ENCODE results near the gene ABCA8.
"Not testable (repeated sequence)": the region's sequence is repeated elsewhere in the genome, so short reads cannot be mapped to it uniquely, and the experiment has no call there.

Gene ABCA8

GRCh38 chr17:68824185-68824584, 131.0 kb downstream of the ABCA8 start:
- not testable (repeated sequence) for DNase-seq (ENCODE audit: low read depth in 2 of 2)

DNA sequence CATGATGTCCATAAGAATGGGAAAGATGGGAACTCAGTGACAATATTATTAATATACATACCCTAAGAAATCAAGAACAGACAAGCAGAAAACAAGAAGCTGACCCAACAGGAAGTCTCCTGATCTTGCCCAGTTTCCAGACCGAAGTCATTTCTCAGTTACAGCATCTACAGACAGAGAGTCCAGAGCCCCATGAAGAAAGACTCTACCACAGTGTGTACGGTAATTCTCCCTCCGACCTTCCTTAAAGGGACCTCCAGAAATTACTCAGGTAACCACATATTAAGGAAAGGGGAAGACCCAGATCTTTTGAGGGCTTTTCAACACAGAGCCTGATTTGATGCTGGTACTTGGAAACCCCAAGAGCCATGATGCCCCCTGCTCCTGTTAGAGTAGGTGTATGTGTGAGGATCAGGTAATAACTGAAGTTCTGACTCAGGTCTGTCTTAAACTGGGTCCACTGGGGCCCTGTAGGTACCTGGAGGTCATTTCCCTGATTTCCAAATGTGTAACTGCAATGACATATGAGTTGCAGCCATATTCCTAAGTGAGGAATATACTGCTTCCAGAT, 132.4 kb downstream of the ABCA8 start:
- DNase-seq (ENCODE audit: low read depth in 2 of 2) = no peak

DNA sequence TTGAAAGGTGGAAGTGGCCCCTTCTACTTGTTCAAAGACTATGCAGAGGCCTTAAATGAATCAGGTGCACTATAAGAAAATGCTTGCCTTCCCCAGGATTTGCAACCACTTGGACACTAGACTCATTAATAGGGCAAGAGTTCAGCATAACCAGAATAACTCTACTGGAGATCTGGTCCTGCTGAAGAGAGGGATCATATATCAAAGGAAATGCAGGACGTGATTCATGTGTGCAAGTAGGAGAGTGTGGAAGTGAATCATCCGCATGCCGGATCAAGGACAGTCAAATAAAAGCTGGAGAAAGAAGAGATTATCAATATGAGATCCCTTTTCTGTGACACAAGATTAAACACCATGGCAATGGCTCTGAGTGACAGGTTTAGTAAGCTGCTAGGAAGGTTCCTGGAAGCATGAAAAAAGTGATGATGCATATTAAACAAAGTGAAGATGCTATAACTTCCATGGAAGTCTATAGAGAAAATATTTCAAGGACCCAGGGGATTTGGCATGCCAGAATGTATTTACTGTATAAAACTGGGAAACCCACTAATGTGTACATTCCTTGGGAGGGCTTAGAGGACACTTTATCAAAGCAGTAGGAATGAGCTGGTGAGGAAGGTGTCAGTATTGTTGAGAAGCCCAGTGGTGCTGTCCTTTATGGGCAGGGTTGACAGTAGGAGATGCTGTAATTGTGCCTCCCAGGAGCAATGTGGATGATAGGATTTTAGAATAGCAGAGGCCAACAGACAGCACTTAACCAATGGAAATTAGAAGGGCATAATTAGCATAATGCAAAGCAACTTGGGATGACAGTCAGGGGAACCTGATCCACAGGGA, 133.1 kb downstream of the ABCA8 start:
- no peak for DNase-seq (ENCODE audit: low read depth in 2 of 2)

DNA sequence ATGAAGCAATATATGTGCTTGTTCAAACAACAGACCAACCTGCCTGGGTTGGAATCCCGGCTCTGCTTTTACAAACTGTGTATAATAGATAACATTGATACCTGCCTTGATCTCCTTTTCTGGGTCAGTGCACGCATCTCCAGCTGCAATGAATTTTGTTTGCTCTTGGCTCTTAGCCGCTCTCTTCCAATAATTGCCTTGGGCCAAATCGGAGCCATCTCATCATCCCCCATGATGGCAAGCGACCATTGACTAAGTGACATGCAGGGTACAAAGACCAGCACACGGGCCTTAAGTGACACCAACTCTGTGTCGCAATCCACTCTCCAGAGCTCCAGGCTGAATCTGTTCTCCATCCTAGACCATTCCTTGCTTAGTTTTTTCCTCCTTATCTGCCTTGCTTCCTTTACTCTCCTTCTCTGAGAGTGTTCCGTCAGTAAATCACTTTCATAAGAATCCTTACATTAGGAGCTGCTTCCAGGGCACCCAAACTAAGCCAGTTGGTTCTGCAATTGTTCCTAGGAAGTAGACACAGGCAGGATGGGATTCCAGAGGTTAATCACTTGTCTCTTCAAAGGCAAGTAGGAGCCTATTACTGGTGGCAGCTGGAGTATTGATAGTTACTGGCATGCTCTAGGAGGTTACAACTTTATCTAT, 134.2 kb downstream of the ABCA8 start:
- no peak for DNase-seq (ENCODE audit: low read depth in 2 of 2)

DNA sequence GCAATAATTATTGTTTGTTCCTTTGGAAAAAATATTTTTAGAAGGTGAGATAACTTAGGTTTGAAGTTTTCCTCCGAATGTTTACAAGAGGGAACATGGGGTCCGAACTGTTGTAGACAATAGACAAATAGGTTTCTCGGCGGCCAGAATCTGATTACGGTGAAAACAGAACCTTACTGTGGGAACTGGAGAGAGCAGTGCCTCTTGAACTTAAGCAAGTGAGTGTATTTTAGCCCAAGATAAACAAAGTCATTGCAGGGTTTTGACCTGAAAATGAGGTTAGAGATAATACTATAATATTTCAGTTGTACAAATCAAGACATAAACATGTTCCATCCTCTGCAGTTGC, 134.7 kb downstream of the ABCA8 start:
- DNase-seq (ENCODE audit: low read depth in 2 of 2) = no peak

- no peak for DNase-seq (ENCODE audit: low read depth in 2 of 2)
These were observed 135.7 kb downstream of the ABCA8 start for GRCh38 chr17:68819465-68819864.
